Colon (tissue), 2 donors: Measurements from ENCODE around the gene NPDC1.
"Not testable (repeated sequence)": the region's sequence is repeated elsewhere in the genome, so short reads cannot be mapped to it uniquely, and the experiment has no call there.

Experiments
- FAIRE-seq: peaks from 2 replicates; lab custom pipeline; 2012; peaks lifted over from hg19 to GRCh38; lab: Jason Lieb, UNC
- donor health status: control.
- donor health status: control.

Gene NPDC1

DNA sequence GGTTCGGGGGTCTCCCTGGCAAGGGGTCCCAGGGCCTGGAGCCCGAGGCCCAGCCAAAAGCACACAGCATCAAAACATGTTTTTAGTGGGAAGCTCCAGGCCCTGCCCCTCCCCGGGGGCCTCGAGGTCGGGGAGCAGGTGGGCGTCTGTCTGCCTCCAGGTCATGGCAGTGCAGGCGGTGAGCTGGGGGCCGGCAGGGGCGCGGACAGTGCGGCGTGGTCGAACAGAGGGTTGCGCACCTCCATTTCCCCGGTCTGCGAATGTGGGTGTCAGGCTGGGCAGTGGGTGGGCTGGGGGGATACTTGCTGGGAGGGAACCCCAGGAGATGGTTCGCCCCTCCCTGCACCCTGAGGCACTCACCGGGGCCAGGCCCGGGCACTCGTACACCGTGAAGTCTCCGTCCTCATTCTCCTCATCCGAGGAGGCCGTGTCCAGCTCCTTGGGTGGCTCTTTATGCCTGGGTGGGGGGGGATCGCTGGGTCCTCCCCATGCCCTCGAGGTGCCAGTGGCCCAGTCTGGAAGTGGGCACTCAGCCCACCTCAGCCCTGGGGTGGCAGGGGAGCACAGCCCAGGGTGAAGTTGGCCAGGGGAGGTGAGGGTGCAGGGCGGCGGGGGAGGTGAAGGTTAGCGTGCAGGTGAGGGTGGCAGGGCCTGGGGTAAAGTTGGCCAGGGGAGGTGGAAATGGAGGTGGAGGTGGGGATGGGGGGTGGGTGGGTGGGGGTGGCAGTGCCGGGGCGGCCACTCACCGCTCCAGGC lies 6.2 kb downstream of the NPDC1 start:
- no peak for FAIRE-seq

DNA sequence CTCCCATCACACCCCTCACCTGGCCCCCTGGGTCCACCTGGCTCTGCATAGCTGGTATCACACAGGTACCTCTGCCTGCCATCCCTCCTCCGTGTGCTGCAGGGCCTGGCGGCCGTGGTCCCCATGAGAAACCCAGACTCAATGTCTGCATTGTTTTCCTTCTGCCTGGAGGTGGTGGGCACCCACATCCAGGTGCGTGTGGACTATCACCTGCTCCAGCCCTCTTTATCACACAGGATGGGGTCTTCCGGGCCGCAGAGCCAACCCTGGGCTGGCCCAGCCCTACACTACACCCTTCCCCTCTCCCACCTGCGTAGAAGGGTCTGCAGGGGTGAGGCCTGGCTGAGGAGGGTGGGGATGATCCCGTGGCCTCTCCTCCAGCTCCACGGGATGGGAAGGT lies 7.1 kb downstream of the NPDC1 start:
- no peak for FAIRE-seq

DNA sequence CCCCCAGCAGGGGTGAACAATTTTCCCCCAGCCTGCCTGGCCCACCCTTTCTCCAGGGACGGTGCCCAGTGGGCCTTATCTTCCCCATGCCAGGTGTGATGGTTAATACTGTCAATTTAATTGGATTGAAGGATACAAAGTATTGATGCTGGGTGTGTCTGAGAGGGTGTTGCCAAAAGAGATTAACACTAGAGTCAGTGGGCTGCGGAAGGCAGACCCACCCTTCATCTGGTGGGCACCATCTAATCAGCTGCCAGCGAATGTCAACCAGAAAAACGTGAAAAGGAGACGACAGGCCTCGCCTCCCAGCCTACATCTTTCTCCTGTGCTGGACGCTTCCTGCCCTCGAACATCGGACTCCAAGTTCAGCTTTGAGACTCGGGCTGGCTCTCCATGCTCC lies 8.5 kb downstream of the NPDC1 start:
- FAIRE-seq, result no peak

DNA sequence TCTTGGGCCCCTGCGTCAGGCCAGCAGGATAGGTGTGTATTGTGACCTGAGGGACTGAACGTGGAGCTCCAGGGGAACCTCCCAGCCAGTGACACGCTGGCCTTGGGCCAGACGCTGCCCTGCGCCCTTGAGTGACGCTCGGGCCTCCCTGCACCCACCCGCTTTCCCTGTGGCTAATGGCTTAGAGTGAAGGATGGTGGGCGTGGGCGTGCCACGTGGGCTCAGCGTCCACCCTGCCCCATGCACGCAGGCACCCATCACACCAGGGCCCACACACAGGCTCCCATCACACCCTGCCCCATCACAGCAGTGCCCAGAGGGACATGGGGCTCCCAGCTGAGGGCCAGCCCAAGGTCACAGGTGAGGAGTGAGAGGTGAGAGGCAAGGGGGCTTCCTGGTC lies 8.9 kb downstream of the NPDC1 start:
- FAIRE-seq, result no peak

DNA sequence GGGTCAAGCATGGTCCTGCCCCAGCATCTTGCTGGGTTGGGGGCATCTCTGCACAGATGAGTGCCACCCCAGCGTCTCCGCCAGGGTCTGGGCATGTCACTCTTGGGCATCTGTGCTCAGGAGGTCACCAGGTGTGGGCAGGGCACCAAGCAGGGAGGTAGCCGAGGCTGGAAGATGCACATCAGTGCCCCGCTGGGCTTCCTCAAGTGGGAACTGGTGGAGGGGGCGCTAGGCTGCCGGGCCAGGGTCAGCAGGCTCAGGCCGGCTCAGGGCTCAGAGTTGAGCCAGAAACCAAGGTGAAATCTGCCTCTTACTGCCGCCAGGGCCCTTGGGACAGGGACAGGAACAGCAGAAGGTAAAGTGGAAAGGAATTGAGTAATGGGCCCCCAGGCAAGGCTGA lies 10.0 kb downstream of the NPDC1 start:
- no peak for FAIRE-seq

DNA sequence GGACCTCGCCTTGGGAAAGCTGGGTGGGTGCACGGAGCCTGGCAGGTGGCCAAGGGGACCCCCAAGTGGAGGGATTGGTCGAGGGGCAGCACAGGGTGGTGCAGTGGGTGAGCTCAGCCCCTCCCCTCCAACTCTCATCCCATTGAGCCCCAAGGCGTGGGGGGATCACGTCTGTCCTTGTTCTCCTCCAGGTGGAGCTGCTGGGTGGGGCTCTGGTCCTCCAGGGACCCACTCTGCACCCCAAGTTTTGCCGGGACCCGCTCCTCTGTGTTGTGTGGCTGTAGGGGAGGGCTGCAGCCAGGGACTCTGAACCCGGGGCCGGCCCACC lies 10.5 kb downstream of the NPDC1 start:
- no peak for FAIRE-seq

DNA sequence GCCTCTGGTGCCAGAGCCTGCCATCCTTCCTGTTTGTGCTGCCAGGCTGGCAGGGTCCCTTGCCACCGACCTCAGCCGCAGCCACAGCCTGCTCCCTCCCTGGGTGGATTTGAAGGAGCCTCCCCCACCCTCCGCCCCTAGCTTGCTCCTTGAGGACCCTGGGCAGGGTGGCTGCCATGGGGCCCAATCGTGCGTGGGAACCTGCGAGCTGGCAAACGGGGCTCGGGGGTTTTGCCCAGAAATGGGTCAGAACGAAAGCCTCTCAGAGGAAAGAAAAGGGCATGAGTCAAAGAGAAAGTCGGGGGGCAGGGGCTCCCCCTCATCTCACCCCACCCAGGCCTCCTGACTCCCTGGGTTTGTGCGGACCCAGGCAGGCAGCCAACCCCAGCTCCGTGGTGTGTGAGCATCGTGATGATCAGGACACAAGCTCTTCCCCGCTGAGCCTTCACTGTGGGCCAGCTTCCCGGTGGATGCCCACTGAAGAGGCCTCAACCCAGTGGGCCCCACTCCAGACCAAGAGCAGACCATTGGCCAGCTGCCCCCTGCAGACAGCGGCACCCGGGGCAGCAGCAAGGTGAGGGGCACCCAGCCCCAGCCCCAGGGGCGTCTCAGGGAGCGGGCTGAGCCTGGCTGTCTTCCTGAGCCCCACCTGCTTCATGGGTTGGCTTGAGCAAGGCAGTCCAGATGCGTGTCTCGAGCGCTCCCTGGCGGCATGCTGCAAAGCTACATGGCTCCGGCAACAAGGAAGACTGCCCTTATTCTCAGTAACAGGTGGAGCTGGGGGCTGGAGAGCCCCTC lies 11.1 kb downstream of the NPDC1 start:
- no peak for FAIRE-seq

DNA sequence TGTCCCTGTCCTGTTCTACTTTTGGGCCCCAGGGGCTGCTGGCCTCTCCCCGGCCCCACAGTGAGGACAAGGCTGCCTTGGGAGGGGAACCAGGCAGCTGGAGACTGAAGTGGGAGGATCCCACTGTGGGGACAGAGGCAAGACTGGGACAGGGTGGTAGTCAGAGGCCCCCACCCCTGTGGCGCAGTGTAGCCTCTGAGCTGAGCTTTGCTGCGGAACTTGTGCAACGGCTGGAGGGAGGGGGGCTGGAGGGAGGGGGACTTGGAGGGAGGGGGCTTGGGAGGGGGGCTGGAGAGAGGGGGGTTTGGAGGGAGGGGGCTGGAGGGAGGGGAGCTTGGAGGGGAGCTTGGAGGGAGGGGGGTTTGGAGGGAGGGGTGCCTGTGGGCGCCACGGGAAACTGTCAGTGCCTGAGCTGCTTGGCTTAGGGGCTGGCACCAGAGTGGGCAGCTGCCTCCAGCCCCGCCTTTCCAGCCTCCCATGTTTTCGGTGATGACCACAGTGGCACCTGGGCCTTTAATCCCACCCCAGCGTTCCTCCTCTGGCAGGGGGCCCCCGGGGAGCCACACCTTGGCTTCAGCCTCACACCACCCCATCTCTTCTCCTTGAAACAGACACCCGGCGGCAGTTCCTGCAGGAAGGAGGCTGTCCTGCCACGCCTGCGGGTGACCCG lies 11.8 kb downstream of the NPDC1 start:
- no peak for FAIRE-seq

DNA sequence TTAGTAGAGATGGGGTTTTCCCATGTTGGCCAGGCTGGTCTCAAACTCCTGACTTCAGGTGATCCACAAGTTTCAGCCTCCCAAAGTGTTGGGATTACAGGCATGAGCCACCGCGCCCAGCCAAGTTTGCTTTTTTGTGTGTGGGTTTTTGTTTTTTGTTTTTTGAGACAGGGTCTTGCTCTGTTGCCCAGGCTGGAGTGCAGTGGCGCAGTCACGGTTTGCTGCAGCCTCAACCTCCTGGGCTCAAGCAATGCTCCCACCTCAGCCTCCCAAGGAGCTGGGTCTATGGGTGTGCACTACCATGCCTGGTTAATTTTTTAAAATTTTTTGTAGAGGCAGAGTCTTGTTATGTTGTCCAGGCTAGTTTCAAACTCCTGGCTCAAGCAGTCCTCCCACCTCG lies 12.5 kb downstream of the NPDC1 start:
- FAIRE-seq, result not testable (repeated sequence)

DNA sequence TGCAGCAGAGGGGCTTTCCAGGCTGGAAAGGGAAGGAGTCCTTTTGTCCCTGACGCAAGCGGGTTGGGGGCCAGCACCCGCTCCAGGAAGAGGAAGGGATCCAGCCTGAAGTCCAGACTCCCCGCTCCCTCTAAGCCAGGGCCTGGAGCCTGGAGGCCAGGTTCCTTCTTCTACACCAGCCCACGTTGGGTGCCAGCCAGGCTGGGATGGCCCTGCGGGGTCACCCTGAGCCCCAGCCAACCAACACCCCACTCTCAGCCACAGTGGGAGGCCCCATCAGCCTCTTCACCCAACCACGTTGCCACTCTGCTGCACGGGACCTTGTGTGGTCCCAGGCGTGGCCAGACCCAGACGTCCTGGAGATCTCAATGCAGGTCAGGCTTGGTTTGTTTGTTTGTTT lies 13.1 kb downstream of the NPDC1 start:
- FAIRE-seq, result no peak

DNA sequence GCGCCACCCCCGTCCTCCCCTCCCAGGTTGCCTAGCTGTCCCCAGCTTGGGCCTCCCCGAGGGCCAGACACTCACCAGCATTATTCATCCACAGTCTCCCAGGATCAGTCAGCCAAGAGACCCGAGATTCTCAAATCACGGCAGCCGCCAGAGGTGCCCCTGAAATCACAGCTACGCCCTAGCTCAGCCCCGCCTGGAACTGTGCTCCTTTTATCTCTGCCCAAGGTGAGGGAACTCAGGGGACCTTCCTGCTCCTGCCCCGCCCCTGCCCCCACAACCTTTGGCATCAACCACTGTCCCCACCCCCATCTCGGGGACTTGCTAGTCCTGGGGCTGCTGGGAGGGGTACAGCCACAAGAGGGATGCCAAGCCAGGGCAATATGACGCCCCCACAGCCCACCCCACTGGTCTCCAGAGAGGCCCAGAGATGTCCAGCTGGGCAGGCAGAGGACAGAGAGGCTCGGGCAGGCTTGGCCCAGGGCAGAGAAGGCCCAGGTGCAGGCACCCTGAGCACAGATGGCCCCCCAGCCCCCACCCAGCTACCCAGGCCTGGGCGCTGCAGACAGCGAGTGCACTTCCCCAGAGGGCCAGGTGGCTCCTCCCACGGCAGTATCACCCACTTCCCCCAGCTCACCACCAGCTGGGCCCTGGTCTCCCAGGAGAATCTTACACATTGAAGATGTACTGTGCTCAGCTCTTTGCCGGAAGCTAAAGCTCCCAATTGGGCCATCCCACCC lies 13.9 kb downstream of the NPDC1 start, which contains the start of gene FUT7:
Gene FUT7 (minus strand): TSS at position 185 of the 737 bp plus-strand sequence. CDS start 97 bp downstream, at position 88.
- FAIRE-seq, result no peak

DNA sequence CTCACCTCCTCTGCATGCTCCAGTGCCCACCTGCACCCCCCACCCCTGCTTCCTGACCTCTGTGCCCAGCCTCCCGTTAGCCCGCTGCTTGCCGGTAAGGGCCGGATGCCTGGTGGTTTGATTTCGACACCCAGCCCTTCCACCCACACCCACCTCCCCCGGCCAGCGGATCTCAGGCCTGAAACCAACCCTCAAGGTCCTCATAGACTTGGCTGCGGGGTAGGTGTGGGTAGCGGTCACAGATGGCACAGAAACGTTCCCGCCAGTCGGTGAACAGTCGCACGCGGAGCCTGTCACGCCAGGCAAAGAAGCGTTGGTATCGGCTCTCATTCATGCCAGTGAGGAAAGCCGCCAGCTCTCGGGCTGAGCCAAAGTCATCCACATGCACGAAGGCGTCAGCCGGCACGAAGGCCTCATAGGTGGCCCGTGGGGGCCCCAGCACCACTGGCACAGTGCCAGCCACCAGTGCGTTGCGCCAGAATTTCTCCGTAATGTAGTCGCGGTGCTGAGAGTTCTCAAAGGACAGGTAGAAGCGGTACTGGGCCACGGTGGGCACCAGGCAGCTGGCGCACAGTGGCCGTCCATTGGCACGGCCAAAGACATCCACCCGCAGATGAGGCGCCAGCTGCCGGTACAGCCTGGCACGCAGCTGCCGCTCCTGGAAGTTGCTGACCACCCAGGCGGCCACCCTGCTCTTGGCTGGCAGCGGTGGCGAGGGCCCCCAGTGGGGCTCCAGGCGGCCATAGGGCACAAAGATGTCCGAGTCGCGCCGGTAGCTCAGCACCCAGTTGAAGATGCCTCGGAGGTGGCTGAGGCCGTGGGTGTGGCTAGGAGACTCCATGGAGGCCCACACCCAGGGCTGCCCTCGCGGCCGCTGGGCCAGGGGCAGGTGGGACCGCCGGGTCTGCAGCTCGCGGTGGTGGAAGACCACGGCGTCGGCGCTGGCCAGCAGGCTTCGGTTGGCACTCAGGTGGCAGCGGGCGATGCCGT lies 15.1 kb downstream of the NPDC1 start:
- no peak for FAIRE-seq

DNA sequence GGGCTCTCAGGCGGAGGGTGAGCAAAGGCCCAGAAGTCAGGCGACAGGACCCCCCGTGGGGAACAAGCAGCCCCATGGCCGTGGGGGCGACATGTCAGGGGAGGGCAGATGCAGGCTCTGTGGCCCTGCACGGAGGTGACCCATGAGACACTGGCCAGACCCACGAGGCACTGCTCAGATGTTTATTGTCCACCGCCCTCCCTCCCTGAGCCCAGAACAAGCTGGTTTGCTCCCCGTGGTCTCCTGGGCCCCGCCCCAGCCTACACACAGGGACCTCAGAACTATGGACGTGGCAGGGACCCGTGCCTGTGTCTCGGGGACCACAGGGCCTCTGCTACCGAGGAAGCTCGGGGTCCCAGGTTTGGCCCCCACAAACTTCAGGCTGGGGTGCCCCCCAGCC lies 16.0 kb downstream of the NPDC1 start:
- FAIRE-seq, result no peak

DNA sequence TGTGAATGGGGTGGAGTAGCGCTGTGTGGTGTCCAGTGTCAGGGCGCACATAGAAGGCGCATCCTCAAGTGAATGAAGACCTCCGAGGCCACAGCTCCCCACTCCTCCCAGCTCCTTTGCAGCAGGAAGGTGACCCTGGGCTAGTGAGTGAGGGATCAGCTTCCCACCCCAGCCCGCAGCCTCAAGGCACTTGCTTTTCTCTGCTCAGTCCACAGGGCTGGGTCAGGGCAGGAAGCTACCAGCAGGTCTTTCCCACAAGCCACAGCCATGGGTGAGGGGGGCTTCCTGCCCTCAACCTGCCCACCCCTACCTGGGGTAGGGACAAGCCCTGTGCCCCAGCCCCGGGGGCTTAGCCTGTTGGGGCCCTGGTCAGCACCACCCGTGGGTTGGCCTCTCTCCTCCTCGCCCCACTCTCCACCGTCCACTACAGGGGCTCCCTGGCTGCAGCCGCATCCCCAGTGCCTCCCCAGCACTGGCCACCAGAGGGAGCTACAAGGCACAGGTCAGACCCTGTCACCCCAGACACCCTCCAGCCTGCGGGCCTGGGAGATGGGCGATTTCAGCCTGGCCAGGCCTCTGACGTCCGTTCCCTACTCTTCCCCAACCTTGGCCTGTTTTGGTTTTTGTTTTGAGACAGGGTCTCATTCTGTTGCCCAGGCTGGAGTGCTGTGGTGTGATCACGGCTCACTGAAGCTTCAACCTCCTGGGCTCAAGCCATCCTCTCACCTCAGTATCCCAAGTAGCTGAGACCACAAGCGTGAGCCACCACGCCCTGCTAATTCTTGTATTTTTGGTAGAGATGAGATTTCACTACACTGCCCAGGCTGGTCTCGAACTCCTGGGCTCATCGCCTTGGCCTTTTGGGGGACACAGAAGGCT lies 16.7 kb downstream of the NPDC1 start:
- no peak for FAIRE-seq

DNA sequence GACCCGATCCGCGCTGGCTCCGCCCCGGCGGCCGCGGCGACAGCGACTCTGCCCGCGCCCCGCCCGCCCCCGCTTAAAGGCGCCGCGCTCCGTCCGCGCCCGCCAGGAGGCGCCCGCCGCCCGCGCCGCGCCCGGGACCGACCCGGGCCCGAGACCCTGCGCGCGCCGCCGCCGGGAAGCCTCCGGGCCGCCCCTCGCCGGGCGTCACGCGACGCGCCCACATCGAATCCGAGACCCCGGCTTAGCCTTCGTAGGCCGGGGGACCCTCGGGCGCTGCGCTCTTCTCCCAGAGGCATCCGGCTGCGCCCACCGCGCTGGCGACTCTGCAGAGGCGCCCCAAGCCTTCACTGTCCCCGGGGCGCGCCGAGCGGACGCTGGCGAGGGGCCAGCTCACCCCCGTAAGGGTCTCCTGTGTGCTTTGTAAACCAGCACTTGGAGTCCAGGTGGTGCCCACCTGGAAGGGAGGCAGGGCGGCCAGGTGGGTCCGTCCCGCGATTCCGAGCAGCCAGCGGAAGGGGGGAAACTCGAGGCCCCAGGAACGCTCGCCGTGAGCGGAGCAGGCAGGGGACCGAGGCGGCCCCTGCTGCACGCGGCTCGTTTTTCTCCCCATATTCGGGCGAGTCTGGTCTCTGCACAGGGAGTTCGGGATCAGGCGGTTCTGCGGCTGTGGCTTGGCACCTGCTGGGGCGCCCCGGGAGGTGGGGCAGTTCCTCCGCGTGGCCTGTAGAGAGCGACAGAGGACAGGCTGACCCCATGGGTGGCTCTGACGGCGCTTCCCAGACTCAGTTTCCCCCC lies 17.5 kb downstream of the NPDC1 start:
- no peak for FAIRE-seq

DNA sequence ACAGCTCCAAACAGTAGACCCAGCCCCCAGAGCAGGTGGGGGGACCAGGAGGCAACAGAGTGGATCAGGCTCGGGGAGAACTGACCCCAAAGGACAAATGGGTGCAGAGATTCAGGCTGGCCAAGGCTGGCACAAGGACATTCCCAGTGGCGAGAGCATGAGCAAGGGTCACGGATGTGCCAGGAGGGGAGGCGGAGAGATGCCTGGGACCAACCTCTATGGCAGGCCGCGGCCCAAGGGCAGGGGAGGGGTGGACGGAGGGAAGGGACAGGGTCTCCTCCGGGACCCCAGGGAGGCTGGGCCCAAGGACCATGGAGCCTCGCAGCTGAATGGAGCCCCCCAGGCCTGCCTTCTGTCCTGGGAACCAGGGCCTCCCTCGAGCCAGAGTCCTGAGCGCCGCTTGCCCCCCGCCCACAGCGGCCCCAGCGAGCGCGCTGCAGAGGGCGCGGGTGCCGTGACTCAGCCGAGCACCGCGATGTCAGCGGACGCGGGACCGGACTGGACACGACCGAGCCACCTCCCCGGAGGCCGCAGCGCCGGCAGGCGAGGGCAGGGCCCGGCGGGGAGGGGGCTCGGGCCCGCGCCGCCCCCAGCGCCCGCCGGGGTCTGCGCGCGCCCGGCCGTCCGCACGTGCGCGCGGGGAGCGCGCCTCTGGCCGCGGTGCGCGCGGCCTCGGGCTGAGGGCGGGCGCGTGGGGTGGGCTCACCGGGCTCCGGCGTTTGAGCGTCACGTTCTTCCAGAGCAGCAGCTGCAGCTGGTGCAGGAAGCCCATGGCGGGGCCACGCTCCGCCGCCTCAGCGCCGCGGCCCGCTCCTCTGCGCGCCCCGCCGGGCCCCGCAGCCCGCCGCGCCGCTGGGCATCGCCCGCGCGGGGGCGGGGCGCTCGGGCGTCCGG lies 18.4 kb downstream of the NPDC1 start, which contains the start of gene ABCA2:
Gene ABCA2 (minus strand): TSS at position 869 of the 894 bp plus-strand sequence. CDS start 97 bp downstream, at position 772.
- no peak for FAIRE-seq

DNA sequence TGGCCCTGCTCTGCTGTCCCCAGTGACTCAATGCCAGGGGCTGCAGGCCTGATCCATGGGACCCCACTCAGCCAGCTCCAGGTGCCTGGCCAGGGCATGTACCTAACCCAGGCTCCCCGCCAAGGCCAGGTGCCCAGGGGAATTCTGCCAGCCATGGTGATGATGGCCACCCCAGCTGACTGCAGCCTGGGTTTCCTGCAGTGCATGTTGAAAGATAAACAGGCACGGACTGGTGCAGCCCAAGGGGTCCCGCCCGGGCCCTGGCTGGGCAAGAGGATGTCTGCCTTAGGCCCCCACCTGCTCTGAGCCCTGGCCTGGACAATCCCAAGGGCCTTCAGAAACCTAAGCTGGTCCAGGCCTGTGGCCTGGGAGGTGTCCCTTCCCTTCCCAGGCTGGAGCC lies 19.1 kb downstream of the NPDC1 start:
- no peak for FAIRE-seq

DNA sequence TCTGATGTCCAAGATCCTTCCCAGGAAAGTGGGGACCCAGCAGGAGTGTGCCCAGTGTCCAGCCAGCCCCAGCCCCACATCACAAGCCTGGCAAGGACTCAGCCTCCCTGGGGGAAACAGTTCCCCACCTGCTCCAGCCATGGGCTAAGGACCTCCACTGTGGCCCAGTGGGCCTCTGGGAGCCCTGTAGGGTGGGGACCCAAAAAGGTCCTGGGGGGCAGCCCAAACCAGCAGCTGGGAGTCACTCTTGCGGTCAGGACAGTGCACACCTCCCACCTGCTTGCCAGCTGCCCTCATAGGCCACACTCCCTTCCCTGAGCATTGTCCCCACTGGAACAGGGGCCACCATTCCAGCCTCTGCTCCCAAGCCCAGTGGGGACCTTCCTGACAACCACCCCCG lies 19.6 kb downstream of the NPDC1 start:
- FAIRE-seq, result no peak
